Activated T-helper 1 cell treated with anti-CD3 and anti-CD28 coated beads, Interleukin-2, amount 50 U/mL, for 16 hours (primary cell): ENCODE results near the gene TTLL7.

Experiments
- DNase-seq, 2 donors: peaks; one replicate each; pipeline ENCODE4 v3.0.0-alpha.2; 2020; ENCODE audit warnings: low read depth in 1 of 2, low spot score in 1 of 2

The TTLL7 gene

DNA sequence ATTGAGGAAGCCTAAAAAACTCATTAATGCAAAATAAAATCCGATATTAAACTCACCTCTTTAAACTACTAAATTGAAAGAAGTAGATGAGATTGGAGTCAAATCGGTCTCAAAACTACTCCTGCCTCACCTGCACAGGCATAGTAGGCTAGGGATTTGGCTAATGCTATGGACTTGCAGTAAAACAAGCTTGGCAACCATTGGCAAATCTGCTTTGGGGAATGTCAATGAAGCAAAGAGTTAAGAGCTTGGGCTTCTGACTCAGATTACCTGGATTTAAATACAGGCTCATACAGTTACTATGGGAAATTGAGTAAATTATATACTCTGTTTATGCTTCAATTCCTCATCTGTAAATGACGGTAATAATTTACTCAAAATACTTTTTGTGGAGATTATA is 111.4 kb downstream of the TTLL7 start:
- no peak for DNase-seq

DNA sequence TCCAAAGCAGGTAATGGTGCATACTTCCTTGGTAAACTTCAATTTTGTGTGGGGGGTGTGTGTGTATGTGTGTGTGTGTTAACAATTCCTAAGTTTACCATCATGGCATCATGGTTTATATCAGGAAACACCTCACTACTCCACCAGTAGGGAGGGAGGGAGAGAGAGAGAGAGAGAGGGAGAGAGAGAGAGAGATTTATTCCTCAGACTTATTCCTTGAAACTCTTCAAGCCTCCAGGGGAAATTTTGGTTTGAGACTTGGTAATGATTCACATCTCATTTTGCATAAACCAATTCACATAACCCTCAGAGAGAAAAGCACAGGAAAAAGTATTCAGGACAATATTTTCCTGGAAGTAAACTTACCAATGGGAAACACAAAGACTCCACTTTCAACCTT is 115.0 kb downstream of the TTLL7 start:
- DNase-seq, result no peak

DNA sequence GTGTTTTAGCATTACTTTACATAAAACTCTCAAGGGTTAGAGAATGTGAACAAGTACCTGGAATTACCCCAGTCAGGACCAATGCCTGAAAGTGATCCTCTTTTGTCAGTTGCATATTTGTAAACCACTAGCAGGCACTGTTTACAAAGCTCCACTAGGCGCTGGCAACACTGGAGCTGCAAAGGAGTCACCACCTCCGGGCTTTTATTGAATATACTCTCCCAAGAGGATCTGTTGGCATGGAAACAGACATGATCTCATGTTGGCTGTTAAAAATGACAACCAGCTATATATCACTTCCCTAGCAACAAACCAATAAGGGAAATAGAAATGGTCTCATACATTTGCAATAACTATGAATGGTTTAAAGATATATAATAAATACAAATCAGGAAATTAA is 116.0 kb downstream of the TTLL7 start:
- DNase-seq, result no peak

DNA sequence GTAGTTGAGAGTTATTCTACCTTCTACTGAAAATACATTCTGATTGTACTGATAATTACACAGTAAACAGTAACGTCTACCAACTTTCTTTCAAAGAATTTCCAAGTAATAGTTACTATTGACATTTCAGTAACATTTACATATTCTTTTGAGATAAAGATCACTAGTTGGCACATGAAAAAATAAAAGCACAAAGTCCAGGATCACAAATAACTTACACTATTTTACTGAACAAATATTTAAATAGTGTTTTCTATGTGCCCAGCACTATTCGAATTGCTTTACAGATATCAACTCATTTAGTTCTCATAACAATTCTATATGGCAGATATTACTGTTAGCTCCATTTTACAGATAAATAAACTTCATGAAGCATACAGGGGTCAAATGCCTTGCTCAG is 126.4 kb downstream of the TTLL7 start:
- no peak for DNase-seq

DNA sequence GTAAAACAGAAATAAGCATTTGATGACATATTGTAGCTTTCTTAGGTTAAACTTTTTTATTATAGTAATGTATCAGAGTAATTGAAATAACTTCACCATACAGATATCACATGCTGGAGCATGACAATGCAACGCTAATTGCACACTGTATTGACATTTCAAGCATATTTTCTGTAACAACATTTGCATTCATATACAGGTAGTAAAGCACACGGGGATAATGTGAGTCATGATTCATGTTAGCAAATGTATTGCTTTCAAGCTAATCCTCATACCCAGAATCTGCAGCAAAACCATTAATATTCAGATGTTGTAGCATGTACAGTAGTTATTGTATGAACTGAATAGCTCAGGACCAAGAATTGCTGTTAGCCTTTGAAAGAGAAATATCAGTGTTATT is 133.9 kb downstream of the TTLL7 start:
- DNase-seq, result no peak

DNA sequence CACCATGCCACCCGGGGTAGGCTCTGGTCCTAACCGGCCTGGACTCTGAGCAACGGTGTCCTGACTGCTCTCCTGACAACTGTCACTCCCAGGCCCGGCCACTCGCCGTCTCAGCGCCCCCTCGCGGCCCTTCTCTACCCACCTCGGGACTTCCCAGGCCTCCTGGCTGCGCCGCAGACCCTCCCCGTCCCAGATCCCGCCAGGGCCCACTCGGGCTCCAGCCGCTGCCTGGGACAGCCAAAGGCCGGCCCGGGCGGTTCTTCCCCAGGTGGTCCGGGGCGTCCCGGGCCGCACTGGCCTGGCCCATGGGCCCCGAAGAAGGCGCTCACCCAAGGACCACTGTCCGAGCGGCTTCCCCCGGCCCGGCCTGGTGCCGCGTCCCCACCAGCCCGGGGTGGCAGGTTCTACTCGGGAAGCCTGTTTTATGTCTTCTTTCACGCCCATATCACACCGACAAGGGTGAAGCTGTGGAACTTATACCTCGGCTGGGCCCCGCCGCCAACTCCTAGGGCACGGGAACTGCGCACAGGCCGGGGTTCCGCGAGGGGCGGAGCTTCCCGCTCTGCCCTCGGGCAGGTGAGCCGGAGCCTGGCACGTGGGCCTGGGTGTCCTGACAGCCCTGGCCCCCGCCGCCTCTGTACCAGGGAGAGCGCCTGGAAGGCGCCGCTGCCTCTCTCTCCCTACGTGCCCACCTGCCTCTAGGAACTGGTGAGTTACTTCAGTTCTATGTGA is 138.3 kb downstream of the TTLL7 start:
- DNase-seq, result peak; percentile 44 to 51

DNA sequence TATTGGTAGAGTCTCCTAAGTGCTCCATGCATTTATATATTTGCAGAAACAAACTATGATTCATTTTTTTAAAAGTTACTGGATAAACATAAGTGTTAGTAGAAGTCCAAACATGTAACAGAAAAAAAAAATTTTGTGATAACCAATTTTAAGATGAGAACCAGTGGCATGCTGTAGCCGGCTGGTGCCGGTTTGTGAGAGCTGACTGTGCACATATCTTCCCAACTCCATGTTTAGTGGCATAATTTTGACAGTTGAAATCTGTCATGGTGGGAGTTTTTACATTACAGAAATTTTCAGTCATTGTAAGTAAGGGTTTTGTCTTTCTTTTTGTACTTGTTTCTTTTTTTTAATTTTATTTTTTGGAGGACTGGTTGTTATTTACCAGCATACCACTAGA is 141.2 kb downstream of the TTLL7 start:
- no peak for DNase-seq

DNA sequence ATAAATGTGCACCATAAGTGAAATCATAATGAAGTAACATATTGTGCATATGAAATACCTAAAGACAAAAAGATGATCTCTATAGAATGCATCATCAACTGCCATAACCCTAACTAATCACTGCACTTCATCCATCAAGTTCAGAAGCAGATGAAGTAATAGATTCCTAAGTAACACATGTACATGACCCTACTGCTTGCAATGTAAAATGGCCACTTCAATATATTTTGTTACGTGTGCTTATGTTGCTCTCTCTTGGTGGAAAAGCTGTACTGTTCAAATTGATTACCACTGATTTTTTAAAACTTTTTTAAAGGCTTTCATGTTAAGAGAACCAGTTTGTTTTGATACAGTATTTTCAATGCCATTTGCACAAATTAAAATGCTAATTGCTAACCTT is 141.8 kb downstream of the TTLL7 start:
- DNase-seq, result no peak

DNA sequence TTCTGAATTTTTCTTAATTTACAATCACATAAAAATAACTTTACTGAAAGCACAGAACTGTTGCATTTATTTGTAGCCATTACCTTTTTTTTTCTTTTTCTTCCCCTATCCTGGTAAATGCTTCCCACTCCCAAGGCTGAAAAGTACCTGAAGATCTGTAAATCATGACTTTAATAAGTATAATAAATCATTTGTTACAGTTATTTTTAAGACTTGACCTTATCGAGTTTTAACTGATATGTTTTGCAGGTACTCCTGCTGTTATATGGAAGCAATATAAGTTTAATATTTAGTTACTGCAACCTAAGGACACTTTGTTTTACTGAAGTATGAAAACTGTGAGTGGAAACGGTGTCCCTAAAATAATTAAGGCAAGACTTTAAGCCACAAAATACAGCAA is 142.6 kb downstream of the TTLL7 start:
- no peak for DNase-seq

DNA sequence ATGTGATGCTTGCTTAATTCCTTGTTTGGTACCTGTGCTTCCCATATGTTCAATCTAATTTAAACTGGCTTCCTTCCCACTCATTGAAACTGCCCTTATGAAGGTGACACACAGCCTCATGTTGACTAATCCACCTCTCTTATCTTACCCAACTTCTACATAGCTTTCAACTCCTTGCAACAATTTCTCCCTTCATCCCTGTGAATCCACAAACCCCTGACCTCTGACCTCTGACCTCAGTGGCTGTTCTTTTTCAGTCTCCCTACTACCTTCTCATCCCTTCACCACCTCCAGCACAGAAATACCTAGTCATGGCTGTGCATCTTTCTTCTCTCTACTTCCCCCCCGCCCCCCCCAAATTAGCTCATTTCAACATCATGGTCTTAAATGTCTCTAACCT is 144.5 kb downstream of the TTLL7 start:
- no peak for DNase-seq

DNA sequence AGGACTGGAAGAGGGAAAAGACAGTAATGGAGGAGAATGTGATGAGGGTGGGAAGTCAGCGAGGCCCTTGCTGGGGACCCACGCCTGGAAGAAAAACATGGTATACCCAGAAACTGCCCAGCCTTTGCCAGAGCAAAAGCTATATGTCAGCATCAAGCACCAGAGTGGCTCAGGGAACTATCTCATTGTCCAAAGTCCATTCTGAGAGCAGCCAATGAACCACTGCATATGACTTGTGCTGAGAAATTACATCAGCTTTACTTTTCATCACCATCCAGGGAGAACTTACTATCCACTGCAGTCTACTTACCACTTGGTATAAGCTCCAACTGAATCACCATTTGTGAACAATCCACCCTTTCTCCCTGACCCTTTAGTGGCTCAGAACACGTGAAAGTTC is 148.1 kb downstream of the TTLL7 start:
- no peak for DNase-seq

DNA sequence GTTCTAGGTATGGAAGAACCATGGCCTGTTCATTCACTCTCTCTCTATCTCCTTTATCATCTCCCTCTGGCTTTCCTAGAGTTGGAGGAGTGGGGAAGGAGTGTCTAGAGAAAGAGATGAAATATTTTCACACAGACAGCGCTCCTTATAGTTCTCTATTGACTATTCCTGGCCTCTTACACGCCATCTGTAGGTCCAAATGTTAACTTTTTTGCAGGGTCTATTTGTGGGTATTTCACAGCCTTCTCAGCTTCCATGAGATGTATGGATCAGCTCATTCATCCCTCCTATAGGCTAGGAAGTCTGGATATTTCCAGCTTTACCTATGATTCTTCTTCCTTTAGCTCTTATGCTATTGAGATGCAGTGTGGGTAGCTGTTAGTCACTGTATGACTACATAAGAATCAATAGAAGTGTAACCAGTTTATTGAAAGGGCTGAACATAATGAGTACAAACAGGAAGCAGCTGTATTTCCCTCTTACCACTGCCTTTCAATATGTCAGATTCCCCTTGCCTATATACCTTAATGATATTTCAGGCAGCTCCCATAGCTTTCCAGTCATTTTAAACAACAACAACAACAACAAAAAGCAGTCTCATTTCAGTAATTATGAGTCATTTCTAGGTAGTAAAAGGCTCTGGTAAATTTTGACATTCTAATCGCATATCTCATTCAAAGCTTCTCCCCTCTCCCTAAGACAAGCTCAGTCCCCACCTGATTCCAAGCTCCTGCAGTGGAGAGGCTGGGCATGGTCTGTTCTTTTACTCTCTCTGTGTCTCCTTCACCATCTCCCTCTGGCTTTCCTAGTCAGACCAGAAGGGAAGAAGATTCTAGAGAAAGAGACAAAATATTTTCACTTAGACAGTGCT is 149.5 kb downstream of the TTLL7 start:
- no peak for DNase-seq

DNA sequence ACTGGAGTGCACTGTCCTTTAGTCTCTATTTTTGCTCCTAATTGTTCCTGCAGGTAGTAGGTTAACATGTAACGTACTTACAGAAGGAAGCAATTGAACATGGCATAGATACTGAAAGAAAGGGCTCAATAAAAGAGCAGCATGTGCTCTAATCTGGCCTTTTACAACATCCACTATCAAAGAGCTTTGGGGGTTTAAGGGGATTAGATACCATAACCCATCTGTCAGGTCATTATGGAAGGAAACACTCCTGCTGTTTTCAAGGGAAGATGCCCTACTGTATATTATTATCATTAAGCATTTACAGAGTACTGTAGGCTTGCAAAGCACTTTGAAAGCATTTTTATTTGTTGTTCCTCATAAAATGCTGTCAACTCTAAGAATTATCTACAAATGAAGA is 152.8 kb downstream of the TTLL7 start:
- DNase-seq, result no peak

DNA sequence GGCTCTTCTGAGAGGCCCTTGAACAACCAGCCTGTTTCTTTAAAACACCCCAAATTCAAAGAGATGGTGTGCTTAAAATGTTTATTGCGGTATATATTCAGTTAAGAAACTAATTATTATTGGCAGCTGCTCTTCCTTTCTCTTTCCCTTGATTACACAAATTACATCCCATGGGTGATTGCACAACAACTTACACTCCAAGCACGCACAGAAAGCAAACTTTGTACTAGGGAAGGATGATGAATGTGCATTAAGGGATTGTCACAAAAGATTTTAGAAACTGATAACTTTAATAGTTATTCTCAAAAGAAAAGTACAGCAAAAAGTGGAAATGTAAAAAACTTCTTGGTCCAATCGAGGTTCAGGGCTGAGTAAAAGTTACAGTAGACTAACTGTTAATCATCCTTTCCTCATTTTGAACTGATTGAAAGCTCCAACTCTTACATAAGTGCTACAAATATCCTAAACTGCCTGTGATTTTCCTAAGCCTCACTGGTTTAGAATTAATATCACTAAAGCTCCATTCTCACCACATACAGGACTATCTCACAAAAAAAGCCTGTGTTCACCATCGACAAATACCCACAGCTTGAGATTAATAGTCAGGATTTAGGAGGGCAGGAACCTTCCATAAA is 153.4 kb downstream of the TTLL7 start:
- DNase-seq, result no peak

DNA sequence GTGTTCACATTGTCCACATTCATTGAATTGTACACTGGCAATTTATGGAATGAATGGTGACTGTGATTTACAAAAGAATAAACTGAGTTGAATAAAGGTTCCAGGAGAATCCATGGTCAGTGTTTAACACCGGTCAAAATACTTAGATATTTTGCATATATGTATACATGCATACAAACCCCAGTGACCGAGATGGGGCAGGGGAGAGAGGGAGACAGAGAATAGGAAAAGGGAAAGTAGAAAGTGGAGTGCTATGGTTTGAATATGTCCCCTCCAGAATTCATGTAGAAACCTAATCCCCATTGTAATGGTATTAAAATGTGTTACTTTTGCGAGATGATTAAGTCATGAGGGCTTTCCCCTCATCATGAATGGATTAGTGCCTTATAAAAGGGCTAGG is 154.4 kb downstream of the TTLL7 start:
- DNase-seq, result no peak

DNA sequence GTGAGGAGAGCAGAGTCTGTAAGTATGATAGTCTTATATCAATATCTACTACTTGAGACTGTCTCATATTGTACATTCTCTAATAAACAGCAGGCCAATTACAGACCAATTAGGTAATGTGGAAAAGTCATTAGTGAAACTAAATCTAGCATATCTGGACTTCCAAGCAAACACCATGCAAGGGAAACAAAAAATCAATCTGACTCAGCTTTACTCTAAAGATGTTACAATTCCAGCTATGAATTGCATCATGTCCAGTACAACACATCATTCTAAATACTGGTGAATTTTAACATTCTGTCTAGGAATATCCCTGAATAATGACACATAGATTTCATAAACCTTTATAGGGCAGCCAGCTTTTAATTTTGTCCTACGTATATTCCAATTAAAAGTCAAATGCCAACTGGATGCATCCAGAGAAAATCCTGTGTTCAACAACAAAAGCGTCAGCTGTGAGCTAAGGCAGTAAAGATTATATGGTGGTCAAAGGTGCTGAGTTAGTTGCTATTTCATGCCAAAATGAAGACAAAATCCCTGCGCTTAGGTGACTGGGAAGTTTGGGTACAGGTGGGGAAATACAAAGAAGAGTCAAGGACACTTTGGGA is 159.3 kb downstream of the TTLL7 start:
- DNase-seq, result no peak

DNA sequence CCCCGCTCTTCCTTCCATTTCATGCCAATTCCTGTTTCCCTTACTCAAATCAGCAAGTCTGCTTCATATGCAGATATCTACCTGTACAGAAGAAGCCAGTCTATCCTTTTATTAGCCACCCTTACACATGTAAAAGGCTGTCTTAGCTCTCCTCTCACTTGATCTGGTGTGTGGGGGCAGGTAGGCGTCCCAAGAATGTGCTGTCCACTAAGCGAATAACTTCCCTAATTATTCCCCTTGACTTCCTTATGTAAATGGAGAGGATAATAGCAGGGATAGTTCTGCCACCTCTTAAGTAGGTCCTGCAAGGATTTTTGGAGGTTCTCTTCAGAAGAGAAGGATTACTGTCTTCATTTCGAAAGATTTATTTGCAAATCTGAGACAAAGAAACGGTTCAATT is 160.4 kb downstream of the TTLL7 start:
- DNase-seq, result no peak

DNA sequence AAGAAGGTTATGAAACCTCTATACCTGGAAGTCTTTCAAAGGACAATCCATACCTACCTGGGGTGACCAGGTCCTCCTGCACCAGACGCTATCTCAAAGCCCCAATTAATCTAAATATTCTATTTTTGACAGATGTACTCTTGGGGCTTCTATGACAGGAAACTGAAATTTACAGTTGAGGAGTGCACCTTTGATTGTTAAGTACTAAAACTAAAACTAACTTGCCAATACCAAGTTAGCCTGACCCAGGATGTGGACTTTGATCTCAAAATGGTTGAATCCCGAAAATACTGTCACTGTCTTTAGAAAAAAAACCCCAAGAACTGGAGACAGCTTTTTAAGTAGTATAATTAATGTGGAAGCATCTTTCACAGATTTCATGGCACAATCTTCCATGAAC is 162.4 kb downstream of the TTLL7 start:
- no peak for DNase-seq

DNA sequence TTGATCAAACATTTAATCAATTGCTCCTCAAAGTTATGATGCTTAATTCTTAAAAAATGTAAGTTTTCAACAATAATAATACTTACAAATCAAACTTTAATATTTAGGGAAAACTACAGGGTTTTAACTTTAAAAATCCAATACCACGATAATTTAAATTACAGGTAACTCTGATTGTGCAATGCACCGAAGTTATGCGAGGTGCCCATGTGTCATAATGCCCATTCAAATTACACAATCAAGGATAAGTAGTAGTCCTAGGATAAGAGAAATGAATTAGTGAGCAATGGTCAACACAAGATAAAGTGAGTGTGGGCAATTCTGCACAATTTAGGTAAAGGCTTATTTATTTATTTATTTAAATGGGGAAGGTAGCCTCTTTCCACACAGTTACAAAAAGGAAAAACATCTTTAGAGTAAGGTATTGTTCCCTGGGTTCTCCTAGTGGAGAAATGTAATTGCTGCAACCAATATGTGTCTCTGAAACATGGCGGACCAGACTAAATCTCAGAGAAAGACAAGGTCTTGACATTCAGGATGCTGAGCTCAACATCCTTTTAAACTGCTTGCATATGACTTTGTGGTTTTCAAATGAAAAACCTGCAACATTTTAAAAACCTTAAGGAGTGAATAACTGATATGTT is 164.2 kb downstream of the TTLL7 start:
- DNase-seq, result no peak

DNA sequence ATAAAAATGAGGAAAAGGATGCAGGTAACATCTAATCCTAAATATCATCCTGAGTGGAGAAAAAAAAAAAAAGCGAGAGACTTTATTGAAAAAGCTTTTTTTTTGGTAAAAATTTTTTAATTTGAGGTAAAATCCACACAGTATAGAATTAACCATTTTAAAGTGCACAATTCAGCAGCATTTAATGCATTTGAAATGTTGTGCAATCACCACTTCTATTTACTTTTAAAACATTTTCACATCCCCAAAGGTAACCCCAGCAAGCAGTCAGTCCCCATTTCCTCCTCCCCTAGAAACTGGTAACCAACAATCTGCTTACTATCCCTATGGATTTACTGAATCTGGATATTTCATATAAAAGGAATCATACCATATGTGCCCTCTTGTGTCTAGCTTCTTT is 166.7 kb downstream of the TTLL7 start:
- DNase-seq, result no peak

DNA sequence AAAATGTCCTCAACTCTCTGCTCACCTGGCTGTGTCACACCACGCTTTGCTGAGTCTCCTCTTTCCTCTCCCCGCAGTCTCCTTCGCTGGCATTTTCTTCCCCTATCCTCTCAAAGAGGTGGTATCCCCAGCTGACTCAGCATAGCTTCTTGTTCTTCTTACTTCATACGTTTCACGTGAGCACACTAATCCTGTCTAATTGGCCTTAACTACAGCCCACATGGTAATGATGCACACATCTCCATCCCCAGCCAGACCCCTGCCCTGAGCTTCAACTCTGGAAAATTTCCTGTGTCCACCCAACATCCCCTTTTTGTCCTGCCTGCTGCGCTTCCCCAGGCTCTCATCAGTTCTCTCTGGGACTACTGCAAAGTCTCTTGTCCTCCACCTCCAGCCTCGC is 169.8 kb downstream of the TTLL7 start:
- no peak for DNase-seq
